ENCODE data around the gene LMBRD1. TPM values are rescaled to one million over a fixed set of nuclear protein-coding genes. Genes with fewer than 3 reads are reported as not detected.

The LMBRD1 gene
- total RNA-seq, 4 donors from 2014 or later, result 65.7 to 110 (median 77.3) TPM

DNA sequence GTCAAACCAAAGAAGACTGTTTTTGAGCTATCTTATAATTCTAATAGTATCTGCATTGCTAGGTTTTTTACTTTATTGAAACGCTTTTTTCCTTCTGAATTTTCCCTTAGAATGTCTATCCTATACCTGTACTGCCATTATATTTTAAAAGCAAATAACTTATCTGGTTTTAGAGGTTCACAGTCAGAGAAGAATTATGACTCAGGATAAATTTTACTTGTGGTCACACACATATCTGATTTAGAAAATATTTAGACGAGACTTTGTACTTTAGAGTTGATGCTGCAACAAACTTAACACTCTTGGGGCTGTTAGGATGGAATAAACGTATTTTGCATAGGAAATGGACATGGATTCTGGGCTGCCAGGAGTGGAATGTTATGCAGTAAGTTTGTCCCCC lies 33.0 kb downstream of the LMBRD1 start:
- Histone ChIP-seq H3K36me3 (peaks cover 0 to 5% (median 0%) of the 10 kb centered on the region in 3 donors), H3K4me3 (no peak overlapping the region), H3K27me3 (no peaks in the 10 kb centered on the region), H3K4me1 (peaks cover 0 to 5% (median 0%) of the 10 kb centered on the region in 4 donors), H3K27ac (no peak overlapping the region), H3K9me3 (no peaks in the 10 kb centered on the region)
- WGBS, 2 donors, result 94 to 95% methylated on average over 3 of the region's 3 CpGs
- TF ChIP-seq, protein P1, sequence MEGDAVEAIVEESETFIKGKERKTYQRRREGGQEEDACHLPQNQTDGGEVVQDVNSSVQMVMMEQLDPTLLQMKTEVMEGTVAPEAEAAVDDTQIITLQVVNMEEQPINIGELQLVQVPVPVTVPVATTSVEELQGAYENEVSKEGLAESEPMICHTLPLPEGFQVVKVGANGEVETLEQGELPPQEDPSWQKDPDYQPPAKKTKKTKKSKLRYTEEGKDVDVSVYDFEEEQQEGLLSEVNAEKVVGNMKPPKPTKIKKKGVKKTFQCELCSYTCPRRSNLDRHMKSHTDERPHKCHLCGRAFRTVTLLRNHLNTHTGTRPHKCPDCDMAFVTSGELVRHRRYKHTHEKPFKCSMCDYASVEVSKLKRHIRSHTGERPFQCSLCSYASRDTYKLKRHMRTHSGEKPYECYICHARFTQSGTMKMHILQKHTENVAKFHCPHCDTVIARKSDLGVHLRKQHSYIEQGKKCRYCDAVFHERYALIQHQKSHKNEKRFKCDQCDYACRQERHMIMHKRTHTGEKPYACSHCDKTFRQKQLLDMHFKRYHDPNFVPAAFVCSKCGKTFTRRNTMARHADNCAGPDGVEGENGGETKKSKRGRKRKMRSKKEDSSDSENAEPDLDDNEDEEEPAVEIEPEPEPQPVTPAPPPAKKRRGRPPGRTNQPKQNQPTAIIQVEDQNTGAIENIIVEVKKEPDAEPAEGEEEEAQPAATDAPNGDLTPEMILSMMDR (IDR thresholded peaks at IDR 0.05), result no peak
- no peak for TF ChIP-seq POLR2A (IDR thresholded peaks at IDR 0.05)
- no peak for TF ChIP-seq EP300 (IDR thresholded peaks at IDR 0.05)
- DNase-seq (ENCODE audit: low spot score in 2 of 2), result no peak

GRCh38 chr6:69761853-69762252 lies 35.0 kb downstream of the LMBRD1 start:
- 73 to 79% methylated on average over 2 of the region's 2 CpGs for WGBS, 2 donors
- TF ChIP-seq, protein P1 (IDR thresholded peaks at IDR 0.05), result no peak
- Histone ChIP-seq H3K36me3 (peaks cover 0 to 5% (median 0%) of the 10 kb centered on the region in 3 donors), H3K9me3 (no peaks in the 10 kb centered on the region), H3K4me3 (no peak overlapping the region), H3K4me1 (no peaks in the 10 kb centered on the region), H3K27ac (no peak overlapping the region), H3K27me3 (no peaks in the 10 kb centered on the region)
- DNase-seq (ENCODE audit: low spot score in 2 of 2), result no peak

DNA sequence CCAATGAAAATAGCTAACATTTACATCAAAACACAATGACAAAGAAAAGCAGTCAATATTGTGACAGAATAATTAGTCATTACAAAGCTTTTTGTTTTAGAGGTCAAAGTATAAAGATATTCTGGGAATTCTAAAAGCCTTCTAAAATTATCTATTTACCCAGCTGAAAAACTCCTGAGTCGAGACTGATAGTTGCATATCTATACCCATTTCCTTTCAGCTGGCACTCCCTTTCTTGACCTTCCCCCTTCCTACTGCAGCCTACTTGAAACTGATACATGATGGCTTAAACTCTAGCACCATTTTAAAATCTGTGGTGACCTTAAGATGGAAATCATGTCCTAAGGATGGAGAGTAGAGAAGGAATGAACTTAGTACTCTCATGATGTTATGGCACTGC lies 38.6 kb downstream of the LMBRD1 start:
- WGBS, 2 donors, result 20 to 23% methylated on average over 1 of the region's 1 CpG
- Histone ChIP-seq H3K36me3 (peaks cover 0 to 10% (median 0%) of the 10 kb centered on the region in 3 donors), H3K27me3 (no peaks in the 10 kb centered on the region), H3K4me3 (no peak overlapping the region), H3K4me1 (no peaks in the 10 kb centered on the region), H3K9me3 (peaks cover 0 to 19% (median 0%) of the 10 kb centered on the region in 4 donors), H3K27ac (no peak overlapping the region)
- DNase-seq (ENCODE audit: low spot score in 2 of 2), result no peak
- TF ChIP-seq POLR2A (IDR thresholded peaks at IDR 0.05) (no peak), EP300 (IDR thresholded peaks at IDR 0.05) (no peak)
- TF ChIP-seq, protein P1 (IDR thresholded peaks at IDR 0.05), result no peak

DNA sequence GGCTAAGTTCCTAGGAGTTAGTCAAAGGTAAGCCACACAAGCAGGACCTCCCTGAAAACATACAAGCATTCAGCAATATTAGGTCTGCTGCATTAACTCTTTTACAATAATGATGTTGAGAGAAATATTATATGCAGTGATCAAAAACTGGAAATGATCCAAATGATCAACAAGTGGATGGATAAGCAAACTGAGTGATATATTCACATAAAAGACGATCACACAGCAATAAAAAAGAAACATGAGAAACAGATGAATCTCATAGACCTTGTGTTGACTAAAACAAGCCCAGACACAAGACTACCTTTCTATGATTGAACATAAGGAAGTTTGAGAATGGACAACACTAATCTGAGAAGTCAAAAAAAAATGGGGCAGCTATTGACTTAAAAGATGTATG lies 39.9 kb downstream of the LMBRD1 start:
- Histone ChIP-seq H3K27ac (no peak overlapping the region), H3K27me3 (no peaks in the 10 kb centered on the region), H3K4me3 (no peak overlapping the region), H3K36me3 (peaks cover 0 to 6% (median 0%) of the 10 kb centered on the region in 3 donors), H3K9me3 (peaks cover 0 to 20% (median 0%) of the 10 kb centered on the region in 4 donors), H3K4me1 (no peaks in the 10 kb centered on the region)
- WGBS, 2 donors, result 95 to 100% methylated on average over 1 of the region's 1 CpG
- no peak for DNase-seq (ENCODE audit: low spot score in 2 of 2)
- TF ChIP-seq POLR2A (IDR thresholded peaks at IDR 0.05) (no peak), EP300 (IDR thresholded peaks at IDR 0.05) (no peak)
- TF ChIP-seq, protein P1 (IDR thresholded peaks at IDR 0.05), result no peak

DNA sequence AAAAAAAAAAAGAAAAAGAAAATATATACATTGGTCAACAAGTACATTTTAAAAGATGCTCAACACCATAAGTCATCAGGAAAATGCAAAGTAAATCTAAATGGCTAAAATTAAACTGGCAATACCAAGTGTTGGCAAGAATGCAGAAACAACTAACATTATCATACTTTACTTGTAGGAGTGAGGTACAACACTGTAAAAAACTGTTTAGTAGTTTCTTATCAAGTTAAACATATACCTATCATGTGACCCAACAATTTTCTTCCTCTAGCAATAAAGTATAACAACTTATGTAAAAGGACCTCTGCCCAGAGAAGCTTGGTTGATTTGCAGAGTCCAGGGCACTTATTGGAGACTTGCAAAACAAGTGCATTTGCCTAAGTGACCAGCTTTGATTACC lies 40.4 kb downstream of the LMBRD1 start:
- H3K27ac ChIP-seq, result no peak overlapping the region
- peaks cover 0 to 7% (median 0%) of the 10 kb centered on the region in 3 donors for H3K36me3 ChIP-seq
- H3K9me3 ChIP-seq, result peaks cover 0 to 20% (median 0%) of the 10 kb centered on the region in 4 donors
- H3K27me3 ChIP-seq, result no peaks in the 10 kb centered on the region
- no peak for DNase-seq (ENCODE audit: low spot score in 2 of 2)
- TF ChIP-seq, protein P1 (IDR thresholded peaks at IDR 0.05), result no peak
- no peak for TF ChIP-seq EP300 (IDR thresholded peaks at IDR 0.05)
- no peak for TF ChIP-seq POLR2A (IDR thresholded peaks at IDR 0.05)
- no peaks in the 10 kb centered on the region for H3K4me1 ChIP-seq
- no peak overlapping the region for H3K4me3 ChIP-seq

Data from tibial nerve (tissue), 4 donors.